ENCODE data around the gene VMP1. TPM values are rescaled to one million over a fixed set of nuclear protein-coding genes. Genes with fewer than 3 reads are reported as not detected.

VMP1 gene
- total RNA-seq, 1 experiment from 2014 or later: 223 TPM

GRCh38 chr17:59707971-59708430, 547 bp downstream of the VMP1 start:
- no peak for DNase-seq (ENCODE audit: low spot score)

- no peak for DNase-seq (ENCODE audit: low spot score)
Observed at GRCh38 chr17:59711936-59712335, 4.5 kb downstream of the VMP1 start.

- DNase-seq (ENCODE audit: low spot score): no peak
Observed at GRCh38 chr17:59712862-59713261, 5.4 kb downstream of the VMP1 start.

GRCh38 chr17:59714255-59714654, 6.8 kb downstream of the VMP1 start:
- no peak for DNase-seq (ENCODE audit: low spot score)

GRCh38 chr17:59716427-59716826, 9.0 kb downstream of the VMP1 start:
- DNase-seq (ENCODE audit: low spot score): no peak

- no peak for DNase-seq (ENCODE audit: low spot score)
Observed at GRCh38 chr17:59719526-59719925, 12.1 kb downstream of the VMP1 start.

- no peak for DNase-seq (ENCODE audit: low spot score)
Observed at GRCh38 chr17:59722623-59723022, 15.2 kb downstream of the VMP1 start.

- DNase-seq (ENCODE audit: low spot score): no peak
Observed at GRCh38 chr17:59723041-59723440, 15.6 kb downstream of the VMP1 start.

- DNase-seq (ENCODE audit: low spot score): no peak
Observed at GRCh38 chr17:59723607-59724006, 16.2 kb downstream of the VMP1 start.

- DNase-seq (ENCODE audit: low spot score): no peak
Observed at GRCh38 chr17:59725691-59726090, 18.2 kb downstream of the VMP1 start.

GRCh38 chr17:59727817-59728533, 20.5 kb downstream of the VMP1 start:
- DNase-seq (ENCODE audit: low spot score): no peak

- no peak for DNase-seq (ENCODE audit: low spot score)
Observed at GRCh38 chr17:59730268-59730834, 22.9 kb downstream of the VMP1 start.

GRCh38 chr17:59733697-59734096, 26.2 kb downstream of the VMP1 start:
- DNase-seq (ENCODE audit: low spot score): no peak

- DNase-seq (ENCODE audit: low spot score): no peak
Observed at GRCh38 chr17:59734226-59734625, 26.8 kb downstream of the VMP1 start.

- no peak for DNase-seq (ENCODE audit: low spot score)
Observed at GRCh38 chr17:59737324-59737723, 29.9 kb downstream of the VMP1 start.

- DNase-seq (ENCODE audit: low spot score): no peak
Observed at GRCh38 chr17:59743842-59744241, 36.4 kb downstream of the VMP1 start.

GRCh38 chr17:59745040-59745439, 37.6 kb downstream of the VMP1 start:
- DNase-seq (ENCODE audit: low spot score): no peak

- DNase-seq (ENCODE audit: low spot score): peak; percentile 54
Observed at GRCh38 chr17:59746849-59747445, 39.5 kb downstream of the VMP1 start.

- no peak for DNase-seq (ENCODE audit: low spot score)
Observed at GRCh38 chr17:59748591-59748990, 41.1 kb downstream of the VMP1 start.

- no peak for DNase-seq (ENCODE audit: low spot score)
Observed at GRCh38 chr17:59751955-59752413, 44.5 kb downstream of the VMP1 start.

- DNase-seq (ENCODE audit: low spot score): no peak
Observed at GRCh38 chr17:59752446-59752845, 45.0 kb downstream of the VMP1 start.

- DNase-seq (ENCODE audit: low spot score): no peak
Observed at GRCh38 chr17:59752922-59753321, 45.5 kb downstream of the VMP1 start.

Measured in HT-29 (cell line).